ENCODE results near the gene NCKAP5. TPM values are rescaled to one million over a fixed set of nuclear protein-coding genes. Genes with fewer than 3 reads are reported as not detected.

NCKAP5 gene
- total RNA-seq, 1 experiment from 2014 or later: not detected

- no peaks in the 10 kb centered on the region for H3K36me3 ChIP-seq (ENCODE audit: low read depth)
- no peak for TF ChIP-seq CTCF (conservative IDR thresholded peaks at IDR 0.05)
- TF ChIP-seq EZH2 (IDR thresholded peaks at IDR 0.05; ENCODE audit: low read depth): no peak
- CTCF ChIA-PET: no interaction called here
- peaks cover 2% of the 10 kb centered on the region; the same call in 1 of the 2 replicates for H3K27me3 ChIP-seq (ENCODE audit: insufficient read depth, low read depth)
- H3K79me2 ChIP-seq (ENCODE audit: low read depth): no peaks in the 10 kb centered on the region
- BruUV-seq (replicated peaks): no TSS peak
- no peaks in the 10 kb centered on the region for H3F3A ChIP-seq (ENCODE audit: insufficient read depth, low read depth)
- no peak for DNase-seq
- no peaks in the 10 kb centered on the region; the same call in 1 of the 2 replicates for H3K9me3 ChIP-seq (ENCODE audit: insufficient read depth, low read depth)
- H4K20me1 ChIP-seq (ENCODE audit: insufficient read depth): no peaks in the 10 kb centered on the region
- intact Hi-C loops (cut with micrococcal nuclease; ENCODE audit: unreplicated experiment): no loop called here
- H3K4me3 ChIP-seq: no peak overlapping the region
- no peak overlapping the region for H3K27ac ChIP-seq
- no peak overlapping the region for H3K4me2 ChIP-seq
- no peaks in the 10 kb centered on the region for H3K4me1 ChIP-seq (replicated peaks; ENCODE audit: insufficient read depth)
- POLR2A ChIA-PET (ENCODE audit: unreplicated experiment): no interaction called here
- H3K9me2 ChIP-seq (ENCODE audit: insufficient read depth): no peaks in the 10 kb centered on the region; the same call in 1 of the 2 replicates
- no peak overlapping the region for H2AFZ ChIP-seq
Measured at GRCh38 chr2:132757676-132758075, 810.6 kb downstream of the NCKAP5 start.

- H3K4me1 ChIP-seq (replicated peaks; ENCODE audit: insufficient read depth): no peaks in the 10 kb centered on the region
- ChIA-PET POLR2A (ENCODE audit: unreplicated experiment) (no interaction called here), CTCF (no interaction called here)
- H3K4me3 ChIP-seq: no peak overlapping the region
- BruUV-seq (replicated peaks): no TSS peak
- no peaks in the 10 kb centered on the region for H3F3A ChIP-seq (ENCODE audit: insufficient read depth, low read depth)
- no peaks in the 10 kb centered on the region for H3K79me2 ChIP-seq (ENCODE audit: low read depth)
- H3K36me3 ChIP-seq (ENCODE audit: low read depth): no peaks in the 10 kb centered on the region
- H3K27me3 ChIP-seq (ENCODE audit: insufficient read depth, low read depth): no peaks in the 10 kb centered on the region
- no peak for DNase-seq
- no peak for TF ChIP-seq CTCF (conservative IDR thresholded peaks at IDR 0.05)
- no peak for TF ChIP-seq EZH2 (IDR thresholded peaks at IDR 0.05; ENCODE audit: low read depth)
- H3K9me3 ChIP-seq (ENCODE audit: insufficient read depth, low read depth): no peaks in the 10 kb centered on the region; the same call in 1 of the 2 replicates
- H3K4me2 ChIP-seq: no peak overlapping the region
- H4K20me1 ChIP-seq (ENCODE audit: insufficient read depth): no peaks in the 10 kb centered on the region
- H3K27ac ChIP-seq: no peak overlapping the region
- intact Hi-C loops (cut with micrococcal nuclease; ENCODE audit: unreplicated experiment): no loop called here
- H2AFZ ChIP-seq: no peak overlapping the region
- H3K9me2 ChIP-seq (ENCODE audit: insufficient read depth): no peaks in the 10 kb centered on the region; the same call in 1 of the 2 replicates
Measured at GRCh38 chr2:132757002-132757589, 811.2 kb downstream of the NCKAP5 start.

GRCh38 chr2:132754867-132755472, 813.3 kb downstream of the NCKAP5 start:
- no TSS peak for BruUV-seq (replicated peaks)
- intact Hi-C loops (cut with micrococcal nuclease; ENCODE audit: unreplicated experiment): no loop called here
- Histone ChIP-seq H3K4me2 (no peak overlapping the region), H3K27ac (no peak overlapping the region), H3K27me3 (ENCODE audit: insufficient read depth, low read depth) (no peaks in the 10 kb centered on the region), H4K20me1 (ENCODE audit: insufficient read depth) (no peaks in the 10 kb centered on the region), H2AFZ (no peak overlapping the region), H3K9me2 (ENCODE audit: insufficient read depth) (no peaks in the 10 kb centered on the region; the same call in 1 of the 2 replicates), H3K79me2 (ENCODE audit: low read depth) (no peaks in the 10 kb centered on the region), H3K36me3 (ENCODE audit: low read depth) (no peaks in the 10 kb centered on the region), H3K9me3 (ENCODE audit: insufficient read depth, low read depth) (no peaks in the 10 kb centered on the region; the same call in 1 of the 2 replicates), H3K4me1 (replicated peaks; ENCODE audit: insufficient read depth) (no peaks in the 10 kb centered on the region), H3K4me3 (no peak overlapping the region), H3F3A (ENCODE audit: insufficient read depth, low read depth) (no peaks in the 10 kb centered on the region)
- TF ChIP-seq EZH2 (IDR thresholded peaks at IDR 0.05; ENCODE audit: low read depth) (no peak), CTCF (conservative IDR thresholded peaks at IDR 0.05) (no peak)
- DNase-seq: no peak
- ChIA-PET CTCF (no interaction called here), POLR2A (ENCODE audit: unreplicated experiment) (no interaction called here)
